Endothelial cell of umbilical vein (primary cell): ENCODE data around the gene HTR3A.

Experiments used
- POLR2AphosphoS5 ChIP-seq: IDR thresholded peaks from 2 replicates; pipeline ENCODE4 v1.6.1; 2012; ENCODE audit warnings: low read depth, mild to moderate bottlenecking, control low read depth, low read length, moderate library complexity; ENCODE audit not compliant: insufficient read depth
- TF ChIP-seq, protein P1 (sequence below), 2 donors: IDR thresholded peaks; 1 replicate in 1 of 2; 2 replicates in 1 of 2; pipeline ENCODE4 v1.5.1; 2011; ENCODE audit warnings: low read length in 2 of 2, mild to moderate bottlenecking in 2 of 2, moderate library complexity in 2 of 2, control low read depth in 1 of 2, inconsistent platforms in 1 of 2, low read depth in 1 of 2; ENCODE audit not compliant: insufficient read depth in 1 of 2; ENCODE audit errors: extremely low read depth in 1 of 2

DNA sequence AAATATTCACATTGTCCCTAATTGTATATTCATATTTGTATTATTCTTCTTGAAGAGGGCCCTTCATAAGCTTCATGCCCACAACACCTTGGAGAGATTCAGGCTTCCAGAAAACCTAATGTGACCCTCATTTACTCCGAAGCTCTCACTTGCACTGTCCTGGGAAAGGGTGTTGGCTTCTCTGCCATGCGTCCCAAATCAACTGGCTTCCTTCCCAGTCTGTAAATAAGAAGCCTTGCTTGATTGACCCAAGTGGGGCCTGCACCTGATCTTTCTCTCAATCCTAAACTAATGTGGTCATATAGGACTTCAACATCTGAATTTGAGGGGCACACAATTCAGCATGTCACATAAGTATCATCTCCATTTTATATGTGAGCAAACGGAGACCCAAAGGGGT, 44.1 kb downstream of the HTR3A start:
- no peak for TF ChIP-seq POLR2AphosphoS5
- TF ChIP-seq, protein P1, sequence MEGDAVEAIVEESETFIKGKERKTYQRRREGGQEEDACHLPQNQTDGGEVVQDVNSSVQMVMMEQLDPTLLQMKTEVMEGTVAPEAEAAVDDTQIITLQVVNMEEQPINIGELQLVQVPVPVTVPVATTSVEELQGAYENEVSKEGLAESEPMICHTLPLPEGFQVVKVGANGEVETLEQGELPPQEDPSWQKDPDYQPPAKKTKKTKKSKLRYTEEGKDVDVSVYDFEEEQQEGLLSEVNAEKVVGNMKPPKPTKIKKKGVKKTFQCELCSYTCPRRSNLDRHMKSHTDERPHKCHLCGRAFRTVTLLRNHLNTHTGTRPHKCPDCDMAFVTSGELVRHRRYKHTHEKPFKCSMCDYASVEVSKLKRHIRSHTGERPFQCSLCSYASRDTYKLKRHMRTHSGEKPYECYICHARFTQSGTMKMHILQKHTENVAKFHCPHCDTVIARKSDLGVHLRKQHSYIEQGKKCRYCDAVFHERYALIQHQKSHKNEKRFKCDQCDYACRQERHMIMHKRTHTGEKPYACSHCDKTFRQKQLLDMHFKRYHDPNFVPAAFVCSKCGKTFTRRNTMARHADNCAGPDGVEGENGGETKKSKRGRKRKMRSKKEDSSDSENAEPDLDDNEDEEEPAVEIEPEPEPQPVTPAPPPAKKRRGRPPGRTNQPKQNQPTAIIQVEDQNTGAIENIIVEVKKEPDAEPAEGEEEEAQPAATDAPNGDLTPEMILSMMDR (IDR thresholded peaks at IDR 0.05; ENCODE audit: extremely low read depth in 1 of 2, insufficient read depth in 1 of 2, low read depth in 1 of 2, low read length in 2 of 2): no peak
